ENCODE measurements around the gene CFAP45. TPM values are rescaled to one million over a fixed set of nuclear protein-coding genes. Genes with fewer than 3 reads are reported as not detected.

CFAP45 gene
- total RNA-seq, 1 donor from 2014 or later: 0.49 TPM

DNA sequence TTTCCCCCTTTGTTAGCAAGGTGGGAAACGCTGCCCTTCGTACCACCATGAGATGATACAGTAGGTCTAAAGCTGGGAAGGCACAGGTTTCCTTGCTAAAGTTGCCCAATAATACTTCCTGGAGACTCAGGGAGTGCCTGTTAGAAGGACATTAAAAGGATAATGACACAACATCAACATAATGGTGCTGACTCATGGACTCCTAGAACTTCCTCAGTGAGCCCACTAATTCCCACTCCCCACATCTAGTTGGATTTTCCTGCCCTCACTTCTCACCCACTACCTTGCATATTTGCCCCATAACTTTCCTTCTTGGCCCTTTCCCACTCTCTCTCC, 17.5 kb downstream of the CFAP45 start:
- Mint-ChIP-seq H3K4me3 (ENCODE audit: unreplicated experiment) (no peak overlapping the region), H3K27ac (ENCODE audit: unreplicated experiment) (no peak overlapping the region), H3K27me3 (ENCODE audit: unreplicated experiment) (peaks cover 4% of the 10 kb centered on the region), H3K36me3 (ENCODE audit: unreplicated experiment) (no peaks in the 10 kb centered on the region), H3K9me3 (ENCODE audit: unreplicated experiment) (no peaks in the 10 kb centered on the region), H3K4me1 (ENCODE audit: low read depth, unreplicated experiment) (no peaks in the 10 kb centered on the region)
- no peak for DNase-seq
- TF ChIP-seq, protein P1, sequence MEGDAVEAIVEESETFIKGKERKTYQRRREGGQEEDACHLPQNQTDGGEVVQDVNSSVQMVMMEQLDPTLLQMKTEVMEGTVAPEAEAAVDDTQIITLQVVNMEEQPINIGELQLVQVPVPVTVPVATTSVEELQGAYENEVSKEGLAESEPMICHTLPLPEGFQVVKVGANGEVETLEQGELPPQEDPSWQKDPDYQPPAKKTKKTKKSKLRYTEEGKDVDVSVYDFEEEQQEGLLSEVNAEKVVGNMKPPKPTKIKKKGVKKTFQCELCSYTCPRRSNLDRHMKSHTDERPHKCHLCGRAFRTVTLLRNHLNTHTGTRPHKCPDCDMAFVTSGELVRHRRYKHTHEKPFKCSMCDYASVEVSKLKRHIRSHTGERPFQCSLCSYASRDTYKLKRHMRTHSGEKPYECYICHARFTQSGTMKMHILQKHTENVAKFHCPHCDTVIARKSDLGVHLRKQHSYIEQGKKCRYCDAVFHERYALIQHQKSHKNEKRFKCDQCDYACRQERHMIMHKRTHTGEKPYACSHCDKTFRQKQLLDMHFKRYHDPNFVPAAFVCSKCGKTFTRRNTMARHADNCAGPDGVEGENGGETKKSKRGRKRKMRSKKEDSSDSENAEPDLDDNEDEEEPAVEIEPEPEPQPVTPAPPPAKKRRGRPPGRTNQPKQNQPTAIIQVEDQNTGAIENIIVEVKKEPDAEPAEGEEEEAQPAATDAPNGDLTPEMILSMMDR (IDR thresholded peaks at IDR 0.05; ENCODE audit: partially characterized antibody, unreplicated experiment): no peak

DNA sequence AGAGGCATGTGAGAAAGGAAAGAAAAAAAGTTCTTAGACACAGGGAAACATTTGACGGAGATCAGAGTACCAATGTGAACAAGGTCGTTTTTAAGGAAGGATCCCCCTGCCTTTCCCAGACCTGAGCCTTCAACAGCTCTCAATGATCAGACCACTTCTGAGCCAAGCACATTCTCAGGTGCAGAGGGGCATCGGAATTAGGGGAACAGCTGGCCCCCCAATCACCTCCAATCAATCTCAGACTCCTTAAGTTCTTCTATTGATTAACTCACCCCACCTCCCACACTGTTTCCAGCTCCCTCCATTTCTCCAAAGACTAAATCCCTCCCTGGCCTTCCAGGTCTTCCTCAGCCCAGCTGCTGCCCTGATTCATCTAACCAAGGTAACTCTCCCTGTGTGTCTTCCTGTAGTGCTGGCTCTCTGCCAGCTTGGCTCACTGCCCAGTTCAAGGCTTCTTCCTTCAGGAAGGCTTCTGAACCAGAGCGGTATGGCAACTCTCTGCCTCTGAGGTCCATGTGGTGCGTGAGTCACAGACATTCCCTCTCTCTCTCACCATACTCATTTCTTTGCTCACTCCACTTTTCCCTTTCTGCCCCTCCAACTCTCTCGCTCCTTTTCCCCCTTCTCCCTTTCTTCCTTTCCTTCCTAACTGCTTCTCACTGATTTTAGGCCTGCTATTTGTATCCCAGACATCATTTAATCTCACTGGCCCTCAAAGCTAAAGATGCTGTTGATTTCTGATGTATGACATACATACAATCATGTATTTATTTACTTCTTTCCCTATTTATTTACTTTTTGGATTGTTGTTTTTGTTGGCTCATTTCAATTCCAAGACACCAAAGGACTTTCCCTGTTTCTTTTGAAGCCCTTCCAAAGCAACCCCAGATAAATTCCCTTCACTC, 18.1 kb downstream of the CFAP45 start:
- DNase-seq: no peak
- Mint-ChIP-seq H3K4me3 (ENCODE audit: unreplicated experiment) (no peak overlapping the region), H3K27ac (ENCODE audit: unreplicated experiment) (no peak overlapping the region), H3K9me3 (ENCODE audit: unreplicated experiment) (no peaks in the 10 kb centered on the region), H3K36me3 (ENCODE audit: unreplicated experiment) (no peaks in the 10 kb centered on the region), H3K4me1 (ENCODE audit: low read depth, unreplicated experiment) (no peaks in the 10 kb centered on the region), H3K27me3 (ENCODE audit: unreplicated experiment) (peaks cover 4% of the 10 kb centered on the region)
- TF ChIP-seq, protein P1 (IDR thresholded peaks at IDR 0.05; ENCODE audit: partially characterized antibody, unreplicated experiment): no peak

DNA sequence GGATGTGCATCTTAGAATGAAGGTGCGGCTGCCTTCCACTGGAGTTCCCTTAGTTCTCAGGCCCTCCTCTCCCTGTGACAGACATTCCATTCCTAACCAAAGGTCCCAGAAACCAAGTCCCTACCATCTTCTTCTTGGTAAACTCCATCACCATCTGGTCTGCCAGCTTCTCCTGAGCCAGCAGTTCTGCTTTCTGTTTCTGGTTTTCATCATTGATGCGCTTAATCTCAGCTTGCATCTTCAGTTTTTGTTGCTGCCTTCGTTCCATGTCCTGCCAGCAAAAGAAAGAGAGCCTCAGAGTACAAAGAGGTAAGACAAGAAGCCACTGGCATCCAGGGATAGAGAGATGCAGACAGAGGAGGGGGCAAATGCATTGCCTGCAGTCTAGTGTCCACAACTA, 19.5 kb downstream of the CFAP45 start:
- Mint-ChIP-seq H3K36me3 (ENCODE audit: unreplicated experiment) (no peaks in the 10 kb centered on the region), H3K4me3 (ENCODE audit: unreplicated experiment) (no peak overlapping the region), H3K4me1 (ENCODE audit: low read depth, unreplicated experiment) (no peaks in the 10 kb centered on the region), H3K27ac (ENCODE audit: unreplicated experiment) (no peak overlapping the region), H3K9me3 (ENCODE audit: unreplicated experiment) (peaks cover 1% of the 10 kb centered on the region), H3K27me3 (ENCODE audit: unreplicated experiment) (peaks cover 4% of the 10 kb centered on the region)
- TF ChIP-seq, protein P1 (IDR thresholded peaks at IDR 0.05; ENCODE audit: partially characterized antibody, unreplicated experiment): no peak
- DNase-seq: no peak

DNA sequence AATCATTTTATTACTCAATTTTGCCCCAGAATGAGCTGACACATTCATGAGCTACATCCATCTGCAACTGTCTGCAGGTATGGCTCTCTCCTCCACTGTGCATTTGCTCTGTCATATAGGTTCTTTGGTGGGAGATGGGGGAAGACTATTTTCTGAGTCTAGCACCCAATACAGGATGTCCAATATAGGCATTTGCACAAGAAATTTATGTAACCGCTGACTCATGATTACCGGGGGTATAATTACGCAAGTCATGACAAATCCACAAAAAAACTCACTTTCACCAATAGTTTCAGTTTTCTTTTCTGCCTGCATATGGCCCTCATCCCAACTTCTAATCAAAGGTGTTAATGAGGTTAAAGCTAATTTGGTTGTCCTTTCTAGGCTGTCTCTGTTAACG, 20.0 kb downstream of the CFAP45 start:
- Mint-ChIP-seq H3K27ac (ENCODE audit: unreplicated experiment) (no peak overlapping the region), H3K36me3 (ENCODE audit: unreplicated experiment) (no peaks in the 10 kb centered on the region), H3K4me3 (ENCODE audit: unreplicated experiment) (no peak overlapping the region), H3K27me3 (ENCODE audit: unreplicated experiment) (peaks cover 4% of the 10 kb centered on the region), H3K4me1 (ENCODE audit: low read depth, unreplicated experiment) (peaks cover 2% of the 10 kb centered on the region), H3K9me3 (ENCODE audit: unreplicated experiment) (peaks cover 1% of the 10 kb centered on the region)
- TF ChIP-seq, protein P1 (IDR thresholded peaks at IDR 0.05; ENCODE audit: partially characterized antibody, unreplicated experiment): no peak
- no peak for DNase-seq

DNA sequence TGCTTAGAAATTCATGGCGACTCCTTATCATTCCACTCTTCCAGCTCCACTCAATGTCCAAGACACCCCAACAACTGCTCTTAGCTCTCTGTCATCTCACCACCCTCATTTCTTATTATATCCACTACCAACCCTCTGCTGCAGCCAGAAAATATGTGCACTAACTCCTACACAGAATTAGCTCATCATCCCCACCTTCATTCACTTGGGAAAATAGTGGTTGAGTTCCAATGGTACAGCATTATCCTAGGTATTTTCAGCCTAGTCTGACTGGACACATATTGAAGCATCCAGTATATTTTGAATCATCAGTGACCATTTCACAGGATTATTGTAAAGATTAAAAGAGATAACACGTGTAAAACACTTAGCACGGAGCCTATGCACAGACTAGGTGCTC, 20.8 kb downstream of the CFAP45 start:
- Mint-ChIP-seq H3K9me3 (ENCODE audit: unreplicated experiment) (peaks cover 1% of the 10 kb centered on the region), H3K27me3 (ENCODE audit: unreplicated experiment) (peaks cover 4% of the 10 kb centered on the region), H3K4me3 (ENCODE audit: unreplicated experiment) (no peak overlapping the region), H3K36me3 (ENCODE audit: unreplicated experiment) (no peaks in the 10 kb centered on the region), H3K27ac (ENCODE audit: unreplicated experiment) (no peak overlapping the region), H3K4me1 (ENCODE audit: low read depth, unreplicated experiment) (peaks cover 3% of the 10 kb centered on the region)
- TF ChIP-seq, protein P1 (IDR thresholded peaks at IDR 0.05; ENCODE audit: partially characterized antibody, unreplicated experiment): no peak
- no peak for DNase-seq

Data from glutamatergic neuron (in vitro differentiated cells).